Stomach smooth muscle (tissue), 2 donors: ENCODE data around the gene CLPSL2.

ENCODE experiments used
- H3K27ac ChIP-seq: one replicate; pipeline ENCODE4 v1.7.0; 2013; ENCODE audit warnings: mild to moderate bottlenecking, low read length, inconsistent platforms
- H3K27me3 ChIP-seq, 2 donors: one replicate each; pipeline ENCODE4 v1.7.0; 2013; ENCODE audit warnings: low read length in 2 of 2; ENCODE audit not compliant: insufficient read depth in 2 of 2, control insufficient read depth in 1 of 2
- H3K36me3 ChIP-seq, 2 donors: one replicate each; pipeline ENCODE4 v1.7.0; 2013; ENCODE audit warnings: low read length in 2 of 2; ENCODE audit not compliant: control insufficient read depth in 2 of 2, insufficient read depth in 2 of 2
- H3K4me1 ChIP-seq: one replicate; pipeline ENCODE4 v1.7.0; 2013; ENCODE audit warnings: low read length; ENCODE audit not compliant: control insufficient read depth, insufficient read depth
- H3K4me3 ChIP-seq, 2 donors: one replicate each; pipeline ENCODE4 v1.7.0; 2013; ENCODE audit warnings: low read length in 2 of 2
- H3K9ac ChIP-seq, 2 donors: one replicate each; pipeline ENCODE4 v1.7.0; 2013; ENCODE audit warnings: low read length in 2 of 2, mild to moderate bottlenecking in 1 of 2
- H3K9me3 ChIP-seq, 2 donors: one replicate each; pipeline ENCODE4 v1.7.0; 2013; ENCODE audit warnings: low read length in 2 of 2; ENCODE audit not compliant: control insufficient read depth in 2 of 2
- donor health status: healthy.
- donor health status: Pancreatic carcinoma.

The CLPSL2 gene

DNA sequence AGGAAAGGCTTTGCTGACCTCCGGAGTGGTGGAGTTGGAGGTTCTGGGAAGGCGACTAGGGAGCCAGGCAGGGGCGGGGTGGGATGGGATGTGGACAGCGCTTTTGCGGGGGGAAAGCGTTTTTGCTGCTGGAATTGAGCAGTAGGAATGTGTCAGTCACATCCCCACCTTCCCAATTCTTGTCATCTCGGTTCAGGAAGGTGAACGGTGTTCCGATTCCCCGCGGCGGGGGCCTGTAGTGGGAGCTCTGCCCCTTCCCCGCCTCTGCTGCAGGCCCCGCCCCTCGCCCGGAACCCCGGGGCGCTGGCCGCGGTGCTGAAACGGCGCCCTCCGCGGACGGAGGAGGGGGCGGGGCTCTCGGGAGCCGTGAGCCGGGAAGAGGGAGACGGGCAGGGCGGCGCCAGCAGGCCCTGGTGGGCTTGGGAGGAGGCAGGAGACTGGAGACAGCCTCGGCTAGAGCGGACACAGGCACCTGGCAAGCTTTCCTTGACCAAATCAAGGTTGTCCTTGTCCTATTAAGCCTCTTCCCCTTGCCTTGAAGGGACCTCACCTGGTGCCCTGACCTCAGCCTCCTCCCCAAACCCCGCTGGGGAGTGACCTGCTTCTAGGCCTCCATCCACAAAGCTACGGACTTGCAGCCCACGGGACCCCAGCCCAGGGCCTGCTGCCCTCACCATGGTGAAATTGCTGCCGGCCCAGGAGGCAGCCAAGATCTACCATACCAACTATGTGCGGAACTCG lies 28.8 kb downstream of the CLPSL2 start, which contains the start of gene LHFPL5:
TSS of gene LHFPL5 (plus strand) at position 357 of the 741 bp plus-strand sequence. CDS start at position 676, 319 bp downstream.
- Histone ChIP-seq H3K27me3 (peaks cover 17 to 18% of the 10 kb centered on the region in 2 donors), H3K4me3 (peak within 1 kb of the TSS in 1 of 2 donors; percentile 25), H3K9me3 (no peaks in the 10 kb centered on the region), H3K27ac (no peak within 1 kb of the TSS), H3K4me1 (no peaks in the 10 kb centered on the region), H3K9ac (no peak within 1 kb of the TSS), H3K36me3 (no peaks in the 10 kb centered on the region)

DNA sequence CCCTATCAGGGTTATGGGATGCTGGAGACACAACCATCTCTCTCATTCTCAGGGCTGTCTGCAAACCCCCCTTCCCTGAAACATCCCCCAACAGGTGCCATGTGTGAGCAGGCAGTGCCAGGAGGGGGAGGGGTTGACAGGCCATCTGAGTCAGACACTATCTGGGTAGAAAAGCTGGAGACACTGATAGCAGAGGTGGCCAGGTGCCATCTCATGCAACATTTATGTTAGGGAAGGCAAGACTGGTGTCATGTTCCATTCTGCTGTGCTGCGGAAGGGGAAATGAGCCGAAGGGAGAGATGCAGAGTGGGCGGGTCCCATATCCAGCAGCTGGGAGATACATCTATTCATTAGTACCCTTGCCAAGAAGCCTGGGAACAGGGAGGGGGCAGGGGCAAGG lies 32.3 kb downstream of the CLPSL2 start:
- peaks cover 17 to 18% of the 10 kb centered on the region in 2 donors for H3K27me3 ChIP-seq
- no peak overlapping the region for H3K4me3 ChIP-seq
- H3K36me3 ChIP-seq = no peaks in the 10 kb centered on the region
- H3K9me3 ChIP-seq = no peaks in the 10 kb centered on the region
- no peaks in the 10 kb centered on the region for H3K4me1 ChIP-seq
- H3K27ac ChIP-seq = no peak overlapping the region
- no peak overlapping the region for H3K9ac ChIP-seq

DNA sequence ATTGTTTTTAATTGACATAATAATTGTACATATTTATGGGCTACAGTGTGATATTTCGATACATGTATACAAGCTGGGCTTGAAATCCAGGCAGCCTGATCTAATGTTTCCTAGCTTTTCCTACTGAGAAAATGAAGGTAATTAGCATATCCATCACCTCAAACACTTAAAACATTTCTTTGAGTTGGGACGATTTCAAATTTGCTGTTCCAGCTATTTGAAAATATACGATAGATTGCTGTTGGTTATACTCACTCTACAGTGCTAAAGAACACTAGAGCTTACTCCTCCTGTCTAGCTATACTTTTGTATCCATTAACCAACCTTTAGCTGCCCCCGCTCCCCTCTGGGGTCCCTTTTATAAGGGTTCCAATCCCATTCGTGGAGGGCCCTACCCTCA lies 33.4 kb downstream of the CLPSL2 start:
- Histone ChIP-seq H3K9me3 (no peaks in the 10 kb centered on the region), H3K4me3 (no peak overlapping the region), H3K27ac (no peak overlapping the region), H3K36me3 (no peaks in the 10 kb centered on the region), H3K9ac (no peak overlapping the region), H3K27me3 (peaks cover 17 to 18% of the 10 kb centered on the region in 2 donors), H3K4me1 (no peaks in the 10 kb centered on the region)

DNA sequence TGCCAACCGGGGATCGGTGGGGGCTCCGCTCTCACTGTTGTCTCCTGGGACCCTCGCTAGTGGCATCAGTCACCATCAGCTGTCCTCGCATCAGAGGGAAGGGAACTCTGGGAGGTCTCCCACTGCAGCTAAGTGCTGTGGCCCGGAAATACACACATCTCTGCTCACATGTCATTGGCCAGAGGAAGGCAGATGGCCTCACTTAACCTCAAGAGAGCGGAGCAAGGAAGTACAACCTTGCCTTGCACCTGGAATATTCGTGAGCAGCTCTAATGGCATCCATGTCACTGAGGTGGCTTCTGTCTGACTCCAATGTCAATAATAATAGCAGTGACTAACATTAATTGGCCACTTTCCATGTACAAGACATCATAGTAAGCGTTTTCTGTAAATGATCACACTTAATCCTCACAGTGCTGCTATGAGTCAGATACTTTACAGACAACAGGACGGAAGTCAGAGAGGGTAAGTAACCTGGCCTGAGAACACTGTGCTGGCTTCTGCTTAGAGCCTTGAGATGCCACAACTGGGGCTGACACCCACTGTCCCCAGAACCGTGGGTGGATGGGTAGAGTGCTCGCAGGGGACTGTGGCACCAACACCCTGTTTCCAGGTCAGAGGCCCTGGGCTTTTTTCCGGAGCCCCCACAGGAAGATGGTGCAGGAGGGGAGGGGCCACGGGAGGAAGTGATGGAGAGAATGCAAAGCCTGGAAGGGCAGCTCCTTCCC lies 34.7 kb downstream of the CLPSL2 start:
- no peaks in the 10 kb centered on the region for H3K9me3 ChIP-seq
- no peaks in the 10 kb centered on the region for H3K4me1 ChIP-seq
- no peaks in the 10 kb centered on the region for H3K36me3 ChIP-seq
- H3K27me3 ChIP-seq = peaks cover 8 to 10% of the 10 kb centered on the region in 2 donors
- no peak overlapping the region for H3K27ac ChIP-seq
- no peak overlapping the region for H3K9ac ChIP-seq
- no peak overlapping the region for H3K4me3 ChIP-seq

DNA sequence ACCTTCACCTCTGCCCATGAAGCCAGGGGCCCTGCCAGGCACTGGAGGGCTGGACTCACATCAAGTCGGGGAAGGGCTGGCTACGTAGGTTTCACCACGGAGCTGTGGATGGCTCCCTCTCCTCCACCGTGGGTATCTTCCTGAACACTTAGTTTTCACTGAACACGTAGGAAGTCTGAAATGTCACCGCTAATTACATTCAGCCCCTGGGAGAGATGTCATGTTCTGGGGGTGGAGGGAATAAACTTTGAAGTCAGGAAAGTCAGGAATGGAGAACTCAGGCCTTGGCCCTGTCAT lies 35.2 kb downstream of the CLPSL2 start:
- Histone ChIP-seq H3K27ac (no peak overlapping the region), H3K36me3 (no peaks in the 10 kb centered on the region), H3K27me3 (peaks cover 6% of the 10 kb centered on the region in 2 donors), H3K9ac (no peak overlapping the region), H3K9me3 (no peaks in the 10 kb centered on the region), H3K4me1 (no peaks in the 10 kb centered on the region), H3K4me3 (no peak overlapping the region)

DNA sequence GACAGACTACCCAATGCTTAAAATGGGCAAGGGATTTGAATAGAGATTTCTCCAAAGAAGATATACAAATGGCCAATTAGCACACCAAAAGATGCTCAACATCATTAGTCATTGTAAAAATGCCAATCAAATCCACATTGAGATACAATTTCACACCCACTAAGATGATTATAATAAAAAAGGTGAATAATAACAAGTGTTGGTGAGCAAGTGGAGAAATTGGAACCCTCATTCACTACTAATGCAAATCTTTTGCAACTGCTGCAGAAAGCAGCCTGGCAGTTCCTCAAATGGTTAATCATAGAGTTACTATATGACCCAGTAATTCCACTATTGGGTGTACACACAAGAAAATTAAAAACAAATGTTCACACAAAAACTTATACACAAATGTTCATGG lies 41.1 kb downstream of the CLPSL2 start:
- H3K36me3 ChIP-seq = no peaks in the 10 kb centered on the region
- H3K4me3 ChIP-seq = no peak overlapping the region
- no peak overlapping the region for H3K9ac ChIP-seq
- H3K9me3 ChIP-seq = peaks cover 0 to 3% of the 10 kb centered on the region in 2 donors
- H3K4me1 ChIP-seq = no peaks in the 10 kb centered on the region
- H3K27me3 ChIP-seq = no peaks in the 10 kb centered on the region
- no peak overlapping the region for H3K27ac ChIP-seq

DNA sequence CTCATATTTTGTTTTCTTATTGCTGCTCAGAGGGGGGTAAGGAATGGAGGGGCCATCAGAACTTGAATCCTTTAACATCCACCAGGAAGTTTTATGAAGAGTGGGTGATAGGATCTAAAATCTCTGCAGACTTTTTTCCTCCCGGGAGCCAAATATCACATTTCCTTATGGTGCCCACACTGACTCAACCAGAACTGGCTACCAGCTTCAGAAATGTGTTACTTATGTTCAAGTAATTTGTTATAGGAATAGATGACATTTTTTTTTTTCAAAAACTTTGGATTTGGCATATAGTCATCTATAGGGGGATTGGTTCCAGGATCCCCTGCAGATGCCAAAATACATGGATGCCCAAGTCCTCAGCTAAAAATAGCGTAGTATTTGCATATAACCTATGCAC lies 47.2 kb downstream of the CLPSL2 start:
- no peaks in the 10 kb centered on the region for H3K27me3 ChIP-seq
- no peak overlapping the region for H3K4me3 ChIP-seq
- no peak overlapping the region for H3K27ac ChIP-seq
- no peak overlapping the region for H3K9ac ChIP-seq
- H3K9me3 ChIP-seq = peaks cover 0 to 3% of the 10 kb centered on the region in 2 donors
- H3K36me3 ChIP-seq = no peaks in the 10 kb centered on the region
- no peaks in the 10 kb centered on the region for H3K4me1 ChIP-seq

DNA sequence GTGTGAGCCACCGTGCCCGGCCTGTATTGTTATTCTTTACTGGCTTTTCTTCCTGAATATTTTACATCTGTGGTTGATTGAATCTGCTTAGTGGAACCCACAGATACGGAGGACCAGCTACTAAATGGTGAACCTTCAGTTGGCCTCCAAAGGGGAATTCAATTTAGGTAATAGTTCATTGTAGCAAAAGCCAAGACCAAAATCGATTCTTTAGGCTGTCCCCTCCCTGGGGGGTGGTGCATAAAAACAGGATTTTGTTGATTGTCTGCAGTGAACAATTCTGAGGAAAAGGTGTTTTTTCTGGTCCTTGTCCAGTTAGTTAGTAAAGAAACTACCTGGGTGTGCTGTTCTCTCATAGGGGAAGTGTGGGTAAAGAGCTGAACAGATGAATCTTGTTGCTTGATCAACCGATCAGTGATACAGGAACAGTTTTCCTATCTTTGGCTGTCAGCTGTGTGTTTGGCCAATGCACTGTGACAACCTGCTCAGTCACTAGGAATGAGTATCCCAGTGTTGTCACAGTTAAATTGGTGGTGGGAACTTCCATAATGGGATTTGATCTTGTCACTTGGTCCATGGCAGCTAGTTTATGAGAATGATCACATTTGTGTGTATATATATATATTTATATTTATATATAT lies 48.3 kb downstream of the CLPSL2 start:
- Histone ChIP-seq H3K4me1 (no peaks in the 10 kb centered on the region), H3K9me3 (peaks cover 0 to 3% of the 10 kb centered on the region in 2 donors), H3K27ac (no peak overlapping the region), H3K27me3 (no peaks in the 10 kb centered on the region), H3K4me3 (no peak overlapping the region), H3K9ac (no peak overlapping the region), H3K36me3 (no peaks in the 10 kb centered on the region)
